Hepatocyte (in vitro differentiated cells): Measurements from ENCODE around the gene CFL1. TPM values are rescaled to one million over a fixed set of nuclear protein-coding genes. Genes with fewer than 3 reads are reported as not detected.
"Not testable (repeated sequence)": the region's sequence is repeated elsewhere in the genome, so short reads cannot be mapped to it uniquely, and the experiment has no call there.

Source experiments
- DNase-seq: peaks from one replicate; pipeline ENCODE4 v3.0.0-alpha.2; 2016; ENCODE audit warnings: low spot score
- H2AFZ ChIP-seq: fragments of 200-600 bp; sonication (generic); 2 replicates; pipeline ENCODE4 v1.6.0; 2016; ENCODE audit warnings: antibody characterized with exemption, mild to moderate bottlenecking
- H3K27ac ChIP-seq: fragments of 200-600 bp; sonication (generic); 2 replicates; pipeline ENCODE4 v1.5.1; 2016; ENCODE audit warnings: mild to moderate bottlenecking
- H3K27me3 ChIP-seq: fragments of 200-600 bp; sonication (generic); 2 replicates; pipeline ENCODE4 v1.6.1; 2016
- H3K36me3 ChIP-seq: fragments of 200-600 bp; sonication (generic); replicated peaks from 2 replicates; pipeline ENCODE4 v1.5.1; 2016; ENCODE audit warnings: low read depth; ENCODE audit not compliant: insufficient read depth
- H3K4me1 ChIP-seq: fragments of 200-600 bp; sonication (generic); 2 replicates; pipeline ENCODE4 v1.5.1; 2016; ENCODE audit warnings: mild to moderate bottlenecking, moderate library complexity; ENCODE audit not compliant: insufficient read depth
- H3K4me2 ChIP-seq: fragments of 200-600 bp; sonication (generic); 2 replicates; pipeline ENCODE4 v1.6.0; 2016
- H3K4me3 ChIP-seq: fragments of 200-600 bp; sonication (generic); 2 replicates; pipeline ENCODE4 v1.5.1; 2016; ENCODE audit warnings: mild to moderate bottlenecking
- H3K79me2 ChIP-seq: fragments of 200-600 bp; sonication (generic); 2 replicates; pipeline ENCODE4 v1.6.0; 2017; ENCODE audit warnings: mild to moderate bottlenecking
- H3K9me2 ChIP-seq: fragments of 200-600 bp; sonication (generic); replicated peaks from 2 replicates; pipeline ENCODE4 v1.6.0; 2017; ENCODE audit warnings: mild to moderate bottlenecking; ENCODE audit not compliant: insufficient read depth
- H3K9me3 ChIP-seq: fragments of 200-600 bp; sonication (generic); 2 replicates; pipeline ENCODE4 v1.5.1; 2016; ENCODE audit warnings: low read depth, mild to moderate bottlenecking
- H4K20me1 ChIP-seq: fragments of 200-600 bp; sonication (generic); 2 replicates; pipeline ENCODE4 v1.6.0; 2016; ENCODE audit warnings: mild to moderate bottlenecking; ENCODE audit not compliant: insufficient read depth, poor library complexity, severe bottlenecking
- CTCF ChIP-seq: fragments of 200-600 bp; sonication (generic); IDR thresholded peaks from 2 replicates; pipeline ENCODE4 v1.5.1; 2016; ENCODE audit warnings: antibody characterized with exemption, mild to moderate bottlenecking; ENCODE audit not compliant: poor library complexity
- EZH2 ChIP-seq: fragments of 200-600 bp; sonication (generic); IDR thresholded peaks from 2 replicates; pipeline ENCODE4 v1.6.1; 2016; ENCODE audit warnings: antibody characterized with exemption, mild to moderate bottlenecking, borderline replicate concordance
- EZH2phosphoT487 ChIP-seq: fragments of 200-600 bp; sonication (generic); IDR thresholded peaks from one replicate; pipeline ENCODE4 v1.6.1; 2018; ENCODE audit warnings: antibody characterized with exemption, mild to moderate bottlenecking, low read depth, moderate library complexity; ENCODE audit not compliant: unreplicated experiment, severe bottlenecking
- WGBS: methylation state at CpG from one replicate; pipeline ENCODE4 v1.1.6; 2016; ENCODE audit warnings: low lambda C conversion rate; ENCODE audit errors: missing lambda C conversion rate; 5-methylcytosine and 5-hydroxymethylcytosine counted together
- polyA plus RNA-seq: library from polyadenylated mRNA; unstranded; fragments of >200 nt; fragmentation: Nextera tagmentation; extraction: Ambion mirVana; gene quantifications from 2 replicates; pipeline ENCODE4 v1.2.1, GENCODE V29; 2016
- total RNA-seq: library from RNA; depleted of rRNA; stranded (reverse); fragments of >200 nt; gene quantifications from 2 replicates; pipeline ENCODE4 v1.2.3, GENCODE V29; 2014

Gene CFL1
- total and polyA plus RNA-seq, 2 experiments from 2014 or later, result 720 to 1,698 TPM

GRCh38 chr11:65850217-65851082, 7.5 kb downstream of the CFL1 start:
- H3K36me3 ChIP-seq, result no peaks in the 10 kb centered on the region
- H4K20me1 ChIP-seq, result peaks cover 17% of the 10 kb centered on the region
- peaks cover 25% of the 10 kb centered on the region for H3K4me1 ChIP-seq
- H3K27me3 ChIP-seq, result no peaks in the 10 kb centered on the region
- H3K9me2 ChIP-seq, result no peaks in the 10 kb centered on the region
- DNase-seq, result peak; percentile 7
- WGBS, result 88% methylated on average over 19 of the region's 20 CpGs
- no peak overlapping the region for H3K4me2 ChIP-seq
- no peak overlapping the region for H3K27ac ChIP-seq
- no peaks in the 10 kb centered on the region for H3K9me3 ChIP-seq
- H2AFZ ChIP-seq, result no peak overlapping the region
- peaks cover 16% of the 10 kb centered on the region for H3K79me2 ChIP-seq
- no peak overlapping the region for H3K4me3 ChIP-seq
- TF ChIP-seq CTCF (no peak), EZH2phosphoT487 (no peak)

GRCh38 chr11:65849771-65850216, 8.2 kb downstream of the CFL1 start:
- DNase-seq, result peak; percentile 5
- no peak overlapping the region for H3K4me2 ChIP-seq
- H2AFZ ChIP-seq, result no peak overlapping the region
- 66% methylated on average over 12 of the region's 16 CpGs for WGBS
- no peaks in the 10 kb centered on the region for H3K36me3 ChIP-seq
- H3K4me3 ChIP-seq, result no peak overlapping the region
- peaks cover 12% of the 10 kb centered on the region for H4K20me1 ChIP-seq
- H3K9me3 ChIP-seq, result no peaks in the 10 kb centered on the region
- TF ChIP-seq EZH2phosphoT487, result no peak
- no peak for TF ChIP-seq EZH2
- no peak for TF ChIP-seq CTCF
- no peak overlapping the region for H3K27ac ChIP-seq
- H3K9me2 ChIP-seq, result no peaks in the 10 kb centered on the region
- peaks cover 18% of the 10 kb centered on the region for H3K4me1 ChIP-seq
- no peaks in the 10 kb centered on the region for H3K27me3 ChIP-seq
- peaks cover 10% of the 10 kb centered on the region for H3K79me2 ChIP-seq

- WGBS, result 59% methylated on average over 8 of the region's 8 CpGs
- H3K4me1 ChIP-seq, result peaks cover 17% of the 10 kb centered on the region
These were observed 8.6 kb downstream of the CFL1 start for GRCh38 chr11:65849366-65849765.

GRCh38 chr11:65848693-65849092, 9.3 kb downstream of the CFL1 start:
- not testable (repeated sequence) for H4K20me1 ChIP-seq, DNase-seq, H3K27me3 ChIP-seq, H3K9me3 ChIP-seq, H3K36me3 ChIP-seq, H2AFZ ChIP-seq, H3K79me2 ChIP-seq, H3K9me2 ChIP-seq, H3K4me3 ChIP-seq, H3K27ac ChIP-seq, H3K4me2 ChIP-seq
- H3K4me1 ChIP-seq, result peaks cover 18% of the 10 kb centered on the region
- WGBS, result 71% methylated on average over 7 of the region's 7 CpGs

More at GRCh38 chr11:65849366-65849765, 8.6 kb downstream of the CFL1 start:
- Histone ChIP-seq H3K9me3 (no peaks in the 10 kb centered on the region), H3K4me3 (no peak overlapping the region), H4K20me1 (peaks cover 8% of the 10 kb centered on the region), H3K9me2 (no peaks in the 10 kb centered on the region), H3K27ac (no peak overlapping the region), H3K36me3 (no peaks in the 10 kb centered on the region), H2AFZ (no peak overlapping the region), H3K4me2 (no peak overlapping the region), H3K27me3 (no peaks in the 10 kb centered on the region), H3K79me2 (peaks cover 6% of the 10 kb centered on the region)
- TF ChIP-seq EZH2, result no peak
- TF ChIP-seq EZH2phosphoT487, result no peak
- TF ChIP-seq CTCF, result no peak
- peak; percentile 15 for DNase-seq
